Activated CD8-positive, alpha-beta T cell treated with anti-CD3 and anti-CD28 coated beads for 36 hours (primary cell): ENCODE results near the gene OSBPL1A. TPM values are rescaled to one million over a fixed set of nuclear protein-coding genes. Genes with fewer than 3 reads are reported as not detected.

ENCODE experiments used
- ATAC-seq: fragments of 200-7000 bp; cut with Tn5 transposase; one replicate; pipeline ENCODE4 v1.10.0; 2021; ENCODE audit warnings: mild to moderate bottlenecking, moderate library complexity
- CTCF ChIA-PET: fragments of 350-600 bp; sonication (Branson Sonifier 250); formaldehyde crosslinking; loops from one replicate; lab custom pipeline; 2021; ENCODE audit warnings: antibody characterized with exemption; lab: Charles Lee
- POLR2A ChIA-PET: fragments of 350-600 bp; sonication (Branson Sonifier 250); formaldehyde crosslinking; loops from one replicate; lab custom pipeline; 2021; ENCODE audit warnings: antibody characterized with exemption; lab: Charles Lee
- DNase-seq: peaks from one replicate; pipeline ENCODE4 v3.0.0-alpha.2; 2020
- H3K27ac Mint-ChIP-seq: one replicate; pipeline ENCODE4 v1.8.0; 2021; ENCODE audit warnings: mild to moderate bottlenecking, mixed read lengths
- H3K27me3 Mint-ChIP-seq: one replicate; pipeline ENCODE4 v1.8.0; 2021; ENCODE audit warnings: mixed read lengths
- H3K36me3 Mint-ChIP-seq: one replicate; pipeline ENCODE4 v1.8.0; 2021; ENCODE audit warnings: low read depth, mixed read lengths
- H3K4me1 Mint-ChIP-seq: one replicate; pipeline ENCODE4 v1.8.0; 2021; ENCODE audit warnings: low read depth, mixed read lengths
- H3K4me3 Mint-ChIP-seq: one replicate; pipeline ENCODE4 v1.8.0; 2021; ENCODE audit warnings: mild to moderate bottlenecking, moderate library complexity, mixed read lengths
- H3K9me3 Mint-ChIP-seq: one replicate; pipeline ENCODE4 v1.8.0; 2021; ENCODE audit warnings: mixed read lengths
- CTCF ChIP-seq: fragments of 200-600 bp; IDR thresholded peaks from one replicate; pipeline ENCODE4 v1.8.0; 2022; ENCODE audit warnings: antibody characterized with exemption, mild to moderate bottlenecking
- intact Hi-C: fragments of 100-400 bp; cut with micrococcal nuclease; formaldehyde crosslinking; loops from one replicate; pipeline ENCODE4 v1.10.0; 2022
- total RNA-seq, 2 experiments: library from RNA; stranded (reverse); gene quantifications; one replicate each; pipeline ENCODE4 v1.2.3, GENCODE V29; 2021

The OSBPL1A gene
- total RNA-seq, 2 experiments from 2014 or later = 2.7 to 3.1 TPM

- ChIA-PET POLR2A (no interaction called here), CTCF (interaction anchor here (1.0 to 1.5 kb wide), 2 partner anchors 10 to 83 kb away, joined by 3 read pairs; no protein-coding TSS in a partner anchor)
- no peak overlapping the region for H3K4me3 Mint-ChIP-seq
Measured at GRCh38 chr18:24259869-24260641, 137.6 kb downstream of the OSBPL1A start.

GRCh38 chr18:24254071-24254470 is 143.6 kb downstream of the OSBPL1A start:
- no peak overlapping the region for H3K27ac Mint-ChIP-seq
- intact Hi-C loops = no loop called here
- H3K27me3 Mint-ChIP-seq = peaks cover 2% of the 10 kb centered on the region

More at GRCh38 chr18:24259869-24260641, 137.6 kb downstream of the OSBPL1A start:
- no peaks in the 10 kb centered on the region for H3K36me3 Mint-ChIP-seq
- H3K27me3 Mint-ChIP-seq = no peaks in the 10 kb centered on the region
- no peaks in the 10 kb centered on the region for H3K4me1 Mint-ChIP-seq
- intact Hi-C loops = no loop called here
- TF ChIP-seq CTCF = no peak
- DNase-seq (no peak), ATAC-seq (no peak)
- no peak overlapping the region for H3K27ac Mint-ChIP-seq
- H3K9me3 Mint-ChIP-seq = no peaks in the 10 kb centered on the region

GRCh38 chr18:24249716-24250115 is 147.9 kb downstream of the OSBPL1A start:
- Mint-ChIP-seq H3K27me3 (peaks cover 4% of the 10 kb centered on the region), H3K9me3 (no peaks in the 10 kb centered on the region), H3K4me1 (no peaks in the 10 kb centered on the region), H3K27ac (no peak overlapping the region), H3K36me3 (no peaks in the 10 kb centered on the region), H3K4me3 (no peak overlapping the region)
- POLR2A ChIA-PET = no interaction called here
- no peak for DNase-seq
- ATAC-seq = no peak
- intact Hi-C loops = no loop called here
- TF ChIP-seq CTCF = no peak
- CTCF ChIA-PET = no interaction called here

More at GRCh38 chr18:24254071-24254470, 143.6 kb downstream of the OSBPL1A start:
- POLR2A ChIA-PET = no interaction called here
- H3K4me1 Mint-ChIP-seq = no peaks in the 10 kb centered on the region
- no peak for DNase-seq
- TF ChIP-seq CTCF = no peak
- CTCF ChIA-PET = no interaction called here
- no peak overlapping the region for H3K4me3 Mint-ChIP-seq
- H3K9me3 Mint-ChIP-seq = no peaks in the 10 kb centered on the region
- H3K36me3 Mint-ChIP-seq = no peaks in the 10 kb centered on the region
- ATAC-seq = no peak

GRCh38 chr18:24248359-24248758 is 149.3 kb downstream of the OSBPL1A start:
- H3K9me3 Mint-ChIP-seq = no peaks in the 10 kb centered on the region
- H3K36me3 Mint-ChIP-seq = no peaks in the 10 kb centered on the region
- no peak overlapping the region for H3K27ac Mint-ChIP-seq
- ChIA-PET CTCF (no interaction called here), POLR2A (no interaction called here)
- ATAC-seq (no peak), DNase-seq (no peak)
- H3K4me3 Mint-ChIP-seq = no peak overlapping the region
- no peaks in the 10 kb centered on the region for H3K4me1 Mint-ChIP-seq
- peaks cover 2% of the 10 kb centered on the region for H3K27me3 Mint-ChIP-seq
- no peak for TF ChIP-seq CTCF
- intact Hi-C loops = no loop called here

GRCh38 chr18:24246143-24246542 is 151.5 kb downstream of the OSBPL1A start:
- no peak for TF ChIP-seq CTCF

More at GRCh38 chr18:24246143-24246542, 151.5 kb downstream of the OSBPL1A start:
- H3K4me3 Mint-ChIP-seq = no peak overlapping the region
- H3K27me3 Mint-ChIP-seq = peaks cover 2% of the 10 kb centered on the region
- no peaks in the 10 kb centered on the region for H3K36me3 Mint-ChIP-seq
- ChIA-PET CTCF (no interaction called here), POLR2A (no interaction called here)
- no peak overlapping the region for H3K27ac Mint-ChIP-seq
- intact Hi-C loops = no loop called here
- no peak for ATAC-seq
- H3K4me1 Mint-ChIP-seq = no peaks in the 10 kb centered on the region
- H3K9me3 Mint-ChIP-seq = no peaks in the 10 kb centered on the region
- no peak for DNase-seq
